DOHH2 (cell line): ENCODE results near the gene SUPT20H.

ENCODE experiments used
- EZH2phosphoT487 ChIP-seq: fragments of 200-600 bp; sonication (generic); IDR thresholded peaks from 2 replicates; pipeline ENCODE4 v1.6.1; 2017; ENCODE audit warnings: borderline replicate concordance, mild to moderate bottlenecking, antibody characterized with exemption, low read length, moderate library complexity, mixed read lengths
- TF ChIP-seq, protein P1 (sequence below): fragments of 200-600 bp; sonication (generic); IDR thresholded peaks from one replicate; pipeline ENCODE4 v1.5.1; 2014; ENCODE audit warnings: antibody characterized with exemption, mild to moderate bottlenecking, low read depth, low read length; ENCODE audit not compliant: poor library complexity, severe bottlenecking

DNA sequence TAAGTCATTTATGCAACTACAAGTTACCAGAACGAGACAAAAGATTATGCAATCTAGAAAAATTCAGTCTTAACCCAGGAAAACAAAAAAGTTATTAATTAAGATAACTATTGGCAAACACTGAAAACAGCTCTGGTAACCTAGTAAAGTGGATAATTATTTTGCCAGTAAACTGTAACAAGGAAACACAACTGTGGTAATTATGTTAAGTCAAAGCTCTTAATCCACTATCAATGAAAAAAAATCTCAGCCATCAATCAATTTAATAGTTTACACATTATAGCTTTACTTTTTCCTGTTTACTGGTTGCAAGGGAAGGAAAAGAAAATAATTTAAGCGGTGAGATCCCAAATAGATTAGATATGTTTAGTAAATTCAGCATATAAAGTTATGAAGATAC lies 47.7 kb downstream of the SUPT20H start:
- TF ChIP-seq, protein P1, sequence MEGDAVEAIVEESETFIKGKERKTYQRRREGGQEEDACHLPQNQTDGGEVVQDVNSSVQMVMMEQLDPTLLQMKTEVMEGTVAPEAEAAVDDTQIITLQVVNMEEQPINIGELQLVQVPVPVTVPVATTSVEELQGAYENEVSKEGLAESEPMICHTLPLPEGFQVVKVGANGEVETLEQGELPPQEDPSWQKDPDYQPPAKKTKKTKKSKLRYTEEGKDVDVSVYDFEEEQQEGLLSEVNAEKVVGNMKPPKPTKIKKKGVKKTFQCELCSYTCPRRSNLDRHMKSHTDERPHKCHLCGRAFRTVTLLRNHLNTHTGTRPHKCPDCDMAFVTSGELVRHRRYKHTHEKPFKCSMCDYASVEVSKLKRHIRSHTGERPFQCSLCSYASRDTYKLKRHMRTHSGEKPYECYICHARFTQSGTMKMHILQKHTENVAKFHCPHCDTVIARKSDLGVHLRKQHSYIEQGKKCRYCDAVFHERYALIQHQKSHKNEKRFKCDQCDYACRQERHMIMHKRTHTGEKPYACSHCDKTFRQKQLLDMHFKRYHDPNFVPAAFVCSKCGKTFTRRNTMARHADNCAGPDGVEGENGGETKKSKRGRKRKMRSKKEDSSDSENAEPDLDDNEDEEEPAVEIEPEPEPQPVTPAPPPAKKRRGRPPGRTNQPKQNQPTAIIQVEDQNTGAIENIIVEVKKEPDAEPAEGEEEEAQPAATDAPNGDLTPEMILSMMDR: no peak
- TF ChIP-seq EZH2phosphoT487: no peak
